ENCODE data around the gene SLC48A1.

The SLC48A1 gene

GRCh38 chr12:47732504-47732903, 40.5 kb upstream of the SLC48A1 start:
- Histone ChIP-seq H3K9me2 (ENCODE audit: low read depth, low read length) (no peaks in the 10 kb centered on the region), H2AFZ (ENCODE audit: low read length) (no peak overlapping the region), H3K4me2 (ENCODE audit: low read length) (no peak overlapping the region), H3K9ac (ENCODE audit: low read length) (no peak overlapping the region), H3K27me3 (ENCODE audit: insufficient read depth, low read length) (no peaks in the 10 kb centered on the region), H4K20me1 (ENCODE audit: insufficient read depth, low read length) (no peaks in the 10 kb centered on the region), H3K4me3 (ENCODE audit: low read depth, low read length, poor library complexity, severe bottlenecking) (no peak overlapping the region), H3K9me3 (ENCODE audit: low read length) (no peaks in the 10 kb centered on the region), H3F3A (ENCODE audit: insufficient read depth, low read length) (no peaks in the 10 kb centered on the region), H3K4me1 (ENCODE audit: insufficient read depth, low read length, severe bottlenecking) (no peaks in the 10 kb centered on the region), H3K27ac (ENCODE audit: low read depth, low read length, poor library complexity, severe bottlenecking) (no peak overlapping the region), H3K36me3 (ENCODE audit: insufficient read depth, low read length) (no peaks in the 10 kb centered on the region), H3K79me2 (ENCODE audit: insufficient read depth, low read length) (no peaks in the 10 kb centered on the region)
- TF ChIP-seq EZH2 (IDR thresholded peaks at IDR 0.05; ENCODE audit: borderline replicate concordance, low read length) (no peak), CTCF (IDR thresholded peaks at IDR 0.05; ENCODE audit: low read length) (no peak)

GRCh38 chr12:47733142-47733541, 39.9 kb upstream of the SLC48A1 start:
- Histone ChIP-seq H3K79me2 (ENCODE audit: insufficient read depth, low read length) (no peaks in the 10 kb centered on the region), H3K9ac (ENCODE audit: low read length) (no peak overlapping the region), H3K9me2 (ENCODE audit: low read depth, low read length) (no peaks in the 10 kb centered on the region), H3K27me3 (ENCODE audit: insufficient read depth, low read length) (no peaks in the 10 kb centered on the region), H3K4me2 (ENCODE audit: low read length) (no peak overlapping the region), H3K4me1 (ENCODE audit: insufficient read depth, low read length, severe bottlenecking) (no peaks in the 10 kb centered on the region), H3K9me3 (ENCODE audit: low read length) (no peaks in the 10 kb centered on the region), H3F3A (ENCODE audit: insufficient read depth, low read length) (no peaks in the 10 kb centered on the region), H3K27ac (ENCODE audit: low read depth, low read length, poor library complexity, severe bottlenecking) (no peak overlapping the region), H2AFZ (ENCODE audit: low read length) (no peak overlapping the region), H3K36me3 (ENCODE audit: insufficient read depth, low read length) (no peaks in the 10 kb centered on the region), H3K4me3 (ENCODE audit: low read depth, low read length, poor library complexity, severe bottlenecking) (no peak overlapping the region), H4K20me1 (ENCODE audit: insufficient read depth, low read length) (no peaks in the 10 kb centered on the region)
- TF ChIP-seq CTCF (IDR thresholded peaks at IDR 0.05; ENCODE audit: low read length): no peak
- TF ChIP-seq EZH2 (IDR thresholded peaks at IDR 0.05; ENCODE audit: borderline replicate concordance, low read length): no peak

GRCh38 chr12:47734725-47735480, 38.1 kb upstream of the SLC48A1 start:
- Histone ChIP-seq H3K9me3 (ENCODE audit: low read length) (no peaks in the 10 kb centered on the region), H3K27me3 (ENCODE audit: insufficient read depth, low read length) (no peaks in the 10 kb centered on the region), H3K4me2 (ENCODE audit: low read length) (no peak overlapping the region), H3K79me2 (ENCODE audit: insufficient read depth, low read length) (no peaks in the 10 kb centered on the region), H3K27ac (ENCODE audit: low read depth, low read length, poor library complexity, severe bottlenecking) (no peak overlapping the region), H3K9me2 (ENCODE audit: low read depth, low read length) (no peaks in the 10 kb centered on the region), H3F3A (ENCODE audit: insufficient read depth, low read length) (no peaks in the 10 kb centered on the region), H2AFZ (ENCODE audit: low read length) (no peak overlapping the region), H3K4me1 (ENCODE audit: insufficient read depth, low read length, severe bottlenecking) (peaks cover 4% of the 10 kb centered on the region), H3K4me3 (ENCODE audit: low read depth, low read length, poor library complexity, severe bottlenecking) (no peak overlapping the region), H3K36me3 (ENCODE audit: insufficient read depth, low read length) (no peaks in the 10 kb centered on the region), H4K20me1 (ENCODE audit: insufficient read depth, low read length) (no peaks in the 10 kb centered on the region), H3K9ac (ENCODE audit: low read length) (no peak overlapping the region)
- TF ChIP-seq CTCF (IDR thresholded peaks at IDR 0.05; ENCODE audit: low read length) (no peak), EZH2 (IDR thresholded peaks at IDR 0.05; ENCODE audit: borderline replicate concordance, low read length) (no peak)

Measured in OCI-LY1 (cell line).